Testis (tissue), 3 donors: ENCODE data around the gene MZT2A. TPM values are rescaled to one million over a fixed set of nuclear protein-coding genes. Genes with fewer than 3 reads are reported as not detected.
"Not testable (repeated sequence)": the region's sequence is repeated elsewhere in the genome, so short reads cannot be mapped to it uniquely, and the experiment has no call there.

Source experiments
- DNase-seq: peaks from one replicate; pipeline ENCODE4 v3.0.0-alpha.2; 2019
- H3K27ac ChIP-seq, 2 donors: fragments of 200-600 bp; sonication (generic); one replicate each; pipeline ENCODE4 v1.5.1; 2019
- H3K27me3 ChIP-seq: fragments of 200-600 bp; sonication (generic); one replicate; pipeline ENCODE4 v1.5.1; 2019
- H3K36me3 ChIP-seq: fragments of 200-600 bp; sonication (generic); one replicate; pipeline ENCODE4 v1.5.1; 2017; ENCODE audit warnings: low read depth; ENCODE audit errors: missing control alignments
- H3K4me1 ChIP-seq: fragments of 200-600 bp; sonication (generic); one replicate; pipeline ENCODE4 v1.5.1; 2019
- H3K4me3 ChIP-seq, 2 donors: fragments of 200-600 bp; sonication (generic); one replicate each; pipeline ENCODE4 v1.5.1; 2017 to 2019
- H3K9me3 ChIP-seq: fragments of 200-600 bp; sonication (generic); one replicate; pipeline ENCODE4 v1.5.1; 2017
- POLR2A ChIP-seq: fragments of 450-650 bp; IDR thresholded peaks from one replicate; pipeline ENCODE4 v1.6.1; 2017; ENCODE audit warnings: antibody characterized with exemption, mild to moderate bottlenecking, moderate library complexity
- WGBS, 2 donors: methylation state at CpG; one replicate each; pipeline ENCODE4 v1.1.5; 2018; 5-methylcytosine and 5-hydroxymethylcytosine counted together
- intact Hi-C: fragments of 100-400 bp; cut with DNase I; formaldehyde crosslinking; loops from one replicate; pipeline ENCODE4 v1.15.1; 2023; ENCODE audit warnings: low total_unique reads
- polyA plus RNA-seq: library from polyadenylated mRNA; stranded (reverse); fragments of 350-450 nt; fragmentation: Illumina TruSeq; extraction: RNeasy Lipid Tissue Mini Kit (QIAGEN cat#74804); gene quantifications from one replicate; pipeline ENCODE4 v1.2.3, GENCODE V29; 2014; ENCODE audit warnings: low read depth, low replicate concordance; ENCODE audit not compliant: insufficient read depth
- total RNA-seq, 2 donors: library from RNA; depleted of rRNA; stranded (reverse); fragments of >200 nt; gene quantifications; one replicate each; pipeline ENCODE4 v1.2.3, GENCODE V29; 2016
- TF ChIP-seq, protein P1 (sequence below), 3 experiments: fragments of 450-650 bp in 2 of 3; fragments of 200-600 bp in 1 of 3; sonication (generic) in 1 of 3; IDR thresholded peaks; one replicate each; pipeline ENCODE4 v1.5.1; 2016 to 2019; ENCODE audit warnings: antibody characterized with exemption in 3 of 3, mild to moderate bottlenecking in 2 of 3, moderate library complexity in 1 of 3

The MZT2A gene
- total and polyA plus RNA-seq, 3 donors from 2014 or later = 67.3 to 113 (median 86.8) TPM

DNA sequence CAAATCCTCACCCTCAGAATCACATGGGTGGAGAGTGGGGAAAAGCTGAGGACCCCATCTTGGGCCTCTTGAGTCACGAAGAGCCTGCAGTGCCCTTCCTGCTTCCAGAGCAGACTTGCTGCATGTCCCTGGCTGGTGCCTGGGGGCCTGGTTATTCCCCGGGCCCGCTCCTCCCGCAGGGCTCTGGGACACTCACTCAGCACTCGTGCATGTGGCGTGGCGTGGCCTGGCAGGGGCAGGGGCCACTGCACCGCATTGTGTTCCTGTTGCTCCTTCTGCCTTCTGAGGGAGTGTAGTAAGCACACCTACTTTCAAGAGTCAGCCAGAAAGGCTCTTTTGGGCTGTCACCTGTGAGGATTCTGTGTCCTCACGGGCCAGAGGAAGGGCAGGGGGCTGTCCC, 17.4 kb upstream of the MZT2A start:
- Histone ChIP-seq H3K36me3 (no peaks in the 10 kb centered on the region), H3K4me1 (no peaks in the 10 kb centered on the region)
- WGBS, 2 donors = 97% methylated on average over 6 to 9 of the region's 9 CpGs

DNA sequence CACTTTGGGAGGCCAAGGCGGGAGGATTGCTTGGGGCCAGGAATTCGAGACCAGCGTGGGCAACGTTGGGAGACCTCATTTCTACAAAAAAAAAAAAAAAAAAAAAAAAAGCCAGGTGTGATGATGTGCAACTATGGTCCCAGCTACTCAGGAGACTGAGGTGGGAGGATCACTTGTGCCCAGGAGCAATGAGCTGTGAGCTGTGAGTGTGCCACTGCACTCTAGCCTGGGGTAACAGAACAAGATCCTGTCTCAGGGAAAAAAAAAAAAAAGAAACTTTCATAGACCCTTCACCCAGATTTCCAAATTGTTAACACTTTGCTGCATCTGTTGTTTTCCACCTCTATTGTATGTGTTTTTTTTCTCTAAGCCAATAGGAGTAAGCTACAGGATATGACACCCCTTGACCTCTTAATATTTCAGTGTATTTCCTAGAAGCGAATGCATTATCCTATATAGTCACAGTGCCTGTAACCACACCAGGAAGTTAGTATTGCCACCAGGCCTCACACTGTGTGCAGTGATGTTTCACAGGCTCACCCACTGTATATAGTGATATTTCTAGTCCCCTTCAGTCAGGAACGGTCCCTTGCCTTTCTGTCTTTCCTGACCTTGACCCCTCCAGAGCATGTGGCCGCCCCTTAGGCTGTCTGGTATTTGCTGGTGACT, 12.0 kb upstream of the MZT2A start:
- H3K27me3 ChIP-seq, H3K4me3 ChIP-seq, DNase-seq, H3K27ac ChIP-seq, H3K4me1 ChIP-seq, H3K9me3 ChIP-seq, intact Hi-C loops, H3K36me3 ChIP-seq: not testable (repeated sequence)
- 84 to 90% methylated on average over 6 to 7 of the region's 7 CpGs for WGBS, 2 donors

More for the DNA sequence above, 17.4 kb upstream of the MZT2A start:
- intact Hi-C loops = no loop called here
- no peaks in the 10 kb centered on the region for H3K27me3 ChIP-seq
- no peak overlapping the region for H3K4me3 ChIP-seq
- H3K27ac ChIP-seq = no peak overlapping the region
- no peaks in the 10 kb centered on the region for H3K9me3 ChIP-seq
- DNase-seq = no peak
- TF ChIP-seq, protein P1, sequence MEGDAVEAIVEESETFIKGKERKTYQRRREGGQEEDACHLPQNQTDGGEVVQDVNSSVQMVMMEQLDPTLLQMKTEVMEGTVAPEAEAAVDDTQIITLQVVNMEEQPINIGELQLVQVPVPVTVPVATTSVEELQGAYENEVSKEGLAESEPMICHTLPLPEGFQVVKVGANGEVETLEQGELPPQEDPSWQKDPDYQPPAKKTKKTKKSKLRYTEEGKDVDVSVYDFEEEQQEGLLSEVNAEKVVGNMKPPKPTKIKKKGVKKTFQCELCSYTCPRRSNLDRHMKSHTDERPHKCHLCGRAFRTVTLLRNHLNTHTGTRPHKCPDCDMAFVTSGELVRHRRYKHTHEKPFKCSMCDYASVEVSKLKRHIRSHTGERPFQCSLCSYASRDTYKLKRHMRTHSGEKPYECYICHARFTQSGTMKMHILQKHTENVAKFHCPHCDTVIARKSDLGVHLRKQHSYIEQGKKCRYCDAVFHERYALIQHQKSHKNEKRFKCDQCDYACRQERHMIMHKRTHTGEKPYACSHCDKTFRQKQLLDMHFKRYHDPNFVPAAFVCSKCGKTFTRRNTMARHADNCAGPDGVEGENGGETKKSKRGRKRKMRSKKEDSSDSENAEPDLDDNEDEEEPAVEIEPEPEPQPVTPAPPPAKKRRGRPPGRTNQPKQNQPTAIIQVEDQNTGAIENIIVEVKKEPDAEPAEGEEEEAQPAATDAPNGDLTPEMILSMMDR (IDR thresholded peaks at IDR 0.05) = no peak
- TF ChIP-seq POLR2A = no peak

DNA sequence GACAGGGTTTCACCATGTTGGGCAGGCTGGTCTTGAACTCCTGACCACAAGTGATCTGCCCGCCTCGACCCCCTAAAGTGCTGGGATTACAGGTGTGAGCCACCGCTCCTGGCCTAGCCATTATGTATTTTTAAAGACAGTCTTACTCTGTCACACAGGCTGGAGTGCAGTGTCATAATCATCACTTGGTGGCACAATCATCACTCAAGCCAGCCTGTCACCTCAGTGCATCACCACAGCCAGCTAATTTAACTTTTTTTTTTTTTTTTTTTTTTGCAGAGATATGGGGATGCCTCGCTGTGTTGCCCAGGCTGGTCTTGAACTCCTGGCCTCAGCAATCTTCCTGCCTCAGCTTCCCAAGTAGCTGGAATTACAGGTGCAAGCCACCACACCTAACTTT, 11.4 kb upstream of the MZT2A start:
- intact Hi-C loops, H3K27ac ChIP-seq, H3K4me3 ChIP-seq, H3K36me3 ChIP-seq, H3K9me3 ChIP-seq, DNase-seq, H3K27me3 ChIP-seq, H3K4me1 ChIP-seq: not testable (repeated sequence)
- WGBS, 2 donors = 94 to 100% methylated on average over 3 to 4 of the region's 4 CpGs

- intact Hi-C loops, H3K27ac ChIP-seq, DNase-seq, H3K36me3 ChIP-seq, H3K27me3 ChIP-seq, H3K4me1 ChIP-seq, H3K4me3 ChIP-seq, H3K9me3 ChIP-seq: not testable (repeated sequence)
- 77 to 91% methylated on average over 7 to 8 of the region's 8 CpGs for WGBS, 2 donors
Observed at GRCh38 chr2:131498321-131498973, 6.2 kb upstream of the MZT2A start.

GRCh38 chr2:131495506-131495905, 3.3 kb upstream of the MZT2A start:
- DNase-seq, H3K27ac ChIP-seq, H3K9me3 ChIP-seq, H3K4me3 ChIP-seq, H3K27me3 ChIP-seq, H3K36me3 ChIP-seq, intact Hi-C loops: not testable (repeated sequence)
- WGBS, 2 donors = 76 to 87% methylated on average over 1 of the region's 1 CpG
- H3K4me1 ChIP-seq = peaks cover 14% of the 10 kb centered on the region

DNA sequence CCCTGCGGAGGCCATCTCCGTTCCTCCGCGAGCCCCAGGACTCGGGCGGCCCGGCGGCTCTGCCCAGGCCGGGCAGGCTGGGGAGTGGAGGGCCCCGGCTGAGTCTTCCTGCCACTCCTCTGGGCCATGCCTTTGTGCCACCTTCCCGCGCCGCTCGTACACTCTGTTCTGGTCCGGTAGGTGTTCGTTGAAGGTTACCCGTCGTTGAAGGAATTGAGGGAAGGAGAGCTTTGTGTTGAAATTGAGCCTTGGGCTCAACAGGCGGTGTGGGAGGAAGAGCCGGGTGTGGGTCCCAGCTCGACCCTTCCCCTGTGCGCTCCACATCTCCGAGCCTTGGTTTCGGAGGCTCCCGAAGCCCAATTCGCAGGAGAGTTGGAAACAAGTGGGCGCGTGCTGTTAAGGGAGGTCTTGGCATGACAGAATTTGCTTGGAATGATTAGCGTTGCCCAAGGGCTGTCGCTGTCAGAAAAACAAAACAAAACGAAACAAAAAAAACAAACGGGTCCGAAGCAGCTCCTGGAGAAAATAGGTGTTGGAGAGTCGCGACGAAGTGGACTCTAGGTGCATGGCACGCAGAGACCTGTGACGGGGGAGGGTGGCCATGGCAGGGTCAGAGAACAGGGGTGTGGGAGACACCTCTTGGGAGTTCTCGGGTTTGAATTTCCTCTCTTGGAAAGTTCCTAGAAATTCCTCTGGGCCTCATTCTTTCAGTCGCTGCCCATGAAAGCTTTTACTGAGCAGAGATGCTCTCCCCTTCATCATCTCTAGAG, 1.2 kb upstream of the MZT2A start:
- H3K27me3 ChIP-seq = no peaks in the 10 kb centered on the region
- 0 to 1% methylated on average over 31 to 34 of the region's 40 CpGs for WGBS, 2 donors
- intact Hi-C loops = no loop called here
- peak overlapping the region; percentile 83 to 96 for H3K4me3 ChIP-seq
- H3K27ac ChIP-seq = peak overlapping the region; percentile 92 to 95
- no peaks in the 10 kb centered on the region for H3K9me3 ChIP-seq
- no peaks in the 10 kb centered on the region for H3K36me3 ChIP-seq
- peaks cover 14% of the 10 kb centered on the region for H3K4me1 ChIP-seq
- DNase-seq = no peak
- TF ChIP-seq, protein P1 (IDR thresholded peaks at IDR 0.05) = no peak
- no peak for TF ChIP-seq POLR2A
